ENCODE results near the gene MPIG6B. TPM values are rescaled to one million over a fixed set of nuclear protein-coding genes. Genes with fewer than 3 reads are reported as not detected.

MPIG6B gene
- total RNA-seq, 6 donors from 2014 or later: 0.30 to 4.1 (median 1.2) TPM; not detected in 1

DNA sequence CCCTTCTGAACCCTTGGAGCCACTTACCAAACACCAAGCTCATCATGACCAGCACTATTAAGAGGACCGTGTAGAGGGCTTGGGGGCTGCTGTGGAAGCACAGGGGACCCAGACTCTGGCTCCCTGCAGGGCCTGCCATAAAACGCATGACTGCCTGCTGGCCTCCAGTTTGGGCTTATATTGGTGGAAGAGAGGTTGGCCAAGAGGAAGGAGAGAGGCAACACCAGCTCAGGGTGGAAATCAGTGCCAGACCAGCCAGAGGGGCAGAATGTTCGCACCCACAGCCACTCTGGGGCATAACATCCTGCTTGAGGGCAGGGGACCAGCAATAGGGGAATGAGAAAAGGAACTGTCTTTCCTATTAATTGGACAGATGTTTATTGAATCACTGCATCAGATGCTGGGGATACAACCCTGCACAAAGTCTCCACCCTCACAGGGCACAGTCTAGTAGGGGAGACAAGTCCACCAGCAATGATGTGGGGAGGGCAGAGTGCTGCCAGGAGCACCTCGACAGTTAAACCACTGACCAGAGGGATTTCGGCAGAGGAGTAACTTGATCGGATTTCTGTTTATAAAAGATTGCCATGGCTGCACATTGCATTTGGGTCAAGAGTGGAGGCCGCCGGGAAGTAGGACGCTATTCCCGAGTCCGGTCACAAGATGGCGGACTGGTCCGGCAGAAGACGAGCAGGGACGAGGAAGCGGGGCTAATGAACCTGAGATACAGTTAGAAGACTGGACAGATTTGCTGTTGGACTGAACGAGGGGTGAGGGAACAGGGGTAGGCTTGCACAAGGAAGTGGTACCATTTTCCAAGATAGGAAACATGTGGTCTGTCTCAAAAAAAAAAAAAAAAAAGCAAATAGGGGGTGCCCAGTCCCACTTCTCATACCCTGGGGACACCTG is 42.7 kb upstream of the MPIG6B start, which contains the start of gene LY6G5C:
TSS of gene LY6G5C (minus strand) at position 842 of the 909 bp plus-strand sequence. CDS start at position 148, 694 bp downstream.
- ATAC-seq (ENCODE audit: low FRiP score in 2 of 2) (peak; percentile 88 to 94), DNase-seq (peak in 1 of 2 donors; percentile 93)
- TF ChIP-seq POLR2AphosphoS5 (IDR thresholded peaks at IDR 0.05) (peak; percentile 34 to 50), POLR2A (IDR thresholded peaks at IDR 0.05) (no peak), EP300 (IDR thresholded peaks at IDR 0.05) (no peak)
- TF ChIP-seq, protein P1, sequence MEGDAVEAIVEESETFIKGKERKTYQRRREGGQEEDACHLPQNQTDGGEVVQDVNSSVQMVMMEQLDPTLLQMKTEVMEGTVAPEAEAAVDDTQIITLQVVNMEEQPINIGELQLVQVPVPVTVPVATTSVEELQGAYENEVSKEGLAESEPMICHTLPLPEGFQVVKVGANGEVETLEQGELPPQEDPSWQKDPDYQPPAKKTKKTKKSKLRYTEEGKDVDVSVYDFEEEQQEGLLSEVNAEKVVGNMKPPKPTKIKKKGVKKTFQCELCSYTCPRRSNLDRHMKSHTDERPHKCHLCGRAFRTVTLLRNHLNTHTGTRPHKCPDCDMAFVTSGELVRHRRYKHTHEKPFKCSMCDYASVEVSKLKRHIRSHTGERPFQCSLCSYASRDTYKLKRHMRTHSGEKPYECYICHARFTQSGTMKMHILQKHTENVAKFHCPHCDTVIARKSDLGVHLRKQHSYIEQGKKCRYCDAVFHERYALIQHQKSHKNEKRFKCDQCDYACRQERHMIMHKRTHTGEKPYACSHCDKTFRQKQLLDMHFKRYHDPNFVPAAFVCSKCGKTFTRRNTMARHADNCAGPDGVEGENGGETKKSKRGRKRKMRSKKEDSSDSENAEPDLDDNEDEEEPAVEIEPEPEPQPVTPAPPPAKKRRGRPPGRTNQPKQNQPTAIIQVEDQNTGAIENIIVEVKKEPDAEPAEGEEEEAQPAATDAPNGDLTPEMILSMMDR (IDR thresholded peaks at IDR 0.05): peak; percentile 58 to 88 (median 70)
- peaks cover 0 to 11% (median 0%) of the 10 kb centered on the region in 4 donors for H3K36me3 ChIP-seq
- H3K27me3 ChIP-seq: no peaks in the 10 kb centered on the region
- H3K27ac ChIP-seq: peak within 1 kb of the TSS; percentile 50 to 88 (median 68)
- 12 to 13% methylated on average over 17 of the region's 17 CpGs for WGBS, 2 donors
- H3K4me1 ChIP-seq: peaks cover 12 to 17% (median 14%) of the 10 kb centered on the region in 4 donors
- H3K4me3 ChIP-seq: peak within 1 kb of the TSS; percentile 41 to 60 (median 54)
- H3K9me3 ChIP-seq: no peaks in the 10 kb centered on the region

DNA sequence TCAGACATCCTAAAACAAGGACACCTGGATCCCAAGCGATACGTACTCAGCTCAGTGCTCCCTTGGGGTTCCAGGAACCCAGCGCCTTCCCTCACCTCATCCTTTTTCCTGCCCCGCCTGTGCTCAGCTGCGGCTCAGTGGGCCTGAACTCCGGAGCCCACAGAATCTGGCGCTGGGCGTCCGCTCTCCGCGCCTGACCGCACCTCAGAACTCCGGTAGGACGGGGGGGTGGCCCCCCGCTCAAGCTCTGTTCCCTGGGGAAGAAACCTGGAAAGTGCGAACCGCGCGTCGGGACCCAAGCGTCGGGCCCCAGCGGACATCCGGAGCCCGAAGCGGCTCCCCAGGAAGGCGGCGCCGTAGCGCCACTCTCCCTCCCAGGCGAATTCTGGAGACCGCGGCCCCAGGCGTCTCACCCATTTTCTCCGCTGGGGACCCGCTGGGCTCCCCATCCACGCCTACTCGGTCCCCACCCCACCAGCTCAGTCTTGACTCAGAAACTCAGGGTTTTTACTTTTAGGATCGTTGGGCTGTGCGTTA is 42.0 kb upstream of the MPIG6B start:
- peak; percentile 32 to 71 for ATAC-seq (ENCODE audit: low FRiP score in 2 of 2)
- no peaks in the 10 kb centered on the region for H3K9me3 ChIP-seq
- no peaks in the 10 kb centered on the region for H3K27me3 ChIP-seq
- peaks cover 12 to 17% (median 14%) of the 10 kb centered on the region in 4 donors for H3K4me1 ChIP-seq
- peak overlapping the region; percentile 50 to 88 (median 68) for H3K27ac ChIP-seq
- 2% methylated on average over 12 to 26 of the region's 40 CpGs for WGBS, 2 donors
- DNase-seq: peak; percentile 54 to 88
- H3K36me3 ChIP-seq: peaks cover 0 to 17% (median under 1%) of the 10 kb centered on the region in 4 donors
- peak overlapping the region; percentile 41 to 60 (median 54) for H3K4me3 ChIP-seq
- TF ChIP-seq EP300 (IDR thresholded peaks at IDR 0.05) (no peak), POLR2AphosphoS5 (IDR thresholded peaks at IDR 0.05) (no peak), POLR2A (IDR thresholded peaks at IDR 0.05) (peak in 1 of 4 donors; percentile 31)
- TF ChIP-seq, protein P1 (IDR thresholded peaks at IDR 0.05): peak in 3 of 6 experiments; percentile 33 to 48 (median 35)

DNA sequence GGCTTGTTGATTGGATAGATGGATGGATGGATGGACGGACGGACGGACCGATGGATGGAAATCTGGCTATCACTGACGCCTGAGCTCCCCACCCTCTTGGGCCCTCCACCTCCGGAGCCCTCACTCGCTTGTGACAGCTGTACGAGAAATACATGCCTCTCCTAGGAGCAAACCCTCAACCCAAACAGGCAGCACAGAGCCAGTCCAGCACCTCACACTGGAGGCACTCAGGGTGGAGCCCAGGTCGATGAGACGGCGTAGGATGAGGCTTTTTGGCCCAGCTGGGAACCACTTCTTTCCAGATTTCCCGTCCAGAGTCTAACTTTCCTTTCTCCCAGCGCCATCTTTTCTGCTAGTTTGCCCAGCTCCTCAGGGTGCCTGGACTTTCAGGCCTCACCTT is 39.6 kb upstream of the MPIG6B start:
- Histone ChIP-seq H3K4me1 (peaks cover 12 to 17% (median 14%) of the 10 kb centered on the region in 4 donors), H3K27ac (peak overlapping the region in 1 of 4 donors; percentile 63), H3K36me3 (peaks cover 0 to 41% (median 25%) of the 10 kb centered on the region in 4 donors), H3K9me3 (no peaks in the 10 kb centered on the region), H3K27me3 (no peaks in the 10 kb centered on the region), H3K4me3 (peak overlapping the region in 2 of 4 donors; percentile 39 to 48)
- WGBS, 2 donors: 78 to 84% methylated on average over 13 of the region's 13 CpGs
- ATAC-seq (ENCODE audit: low FRiP score in 2 of 2): no peak
- TF ChIP-seq POLR2AphosphoS5 (IDR thresholded peaks at IDR 0.05) (no peak), EP300 (IDR thresholded peaks at IDR 0.05) (no peak), POLR2A (IDR thresholded peaks at IDR 0.05) (no peak)
- TF ChIP-seq, protein P1 (IDR thresholded peaks at IDR 0.05): no peak
- no peak for DNase-seq

DNA sequence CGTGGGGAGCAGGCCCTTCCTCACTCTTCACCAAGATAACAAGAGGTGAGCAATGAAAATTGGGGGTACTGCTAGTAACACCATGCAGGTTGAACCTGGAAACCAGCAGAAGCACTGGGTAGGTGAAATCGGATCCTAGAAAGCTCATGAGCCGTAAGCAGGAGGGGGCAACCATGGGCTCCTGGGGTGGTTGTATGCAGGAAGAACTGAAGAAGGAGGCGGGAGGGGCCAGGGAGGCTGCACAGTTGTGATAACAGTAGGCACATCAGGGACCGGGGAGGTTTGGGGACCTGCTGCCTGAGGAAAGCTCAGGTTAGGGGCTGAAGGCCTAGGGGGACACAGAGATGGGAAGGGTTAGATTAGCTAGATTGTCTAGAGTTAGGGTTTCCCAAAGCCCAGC is 36.7 kb upstream of the MPIG6B start:
- H3K27ac ChIP-seq: no peak overlapping the region
- no peak overlapping the region for H3K4me3 ChIP-seq
- no peaks in the 10 kb centered on the region for H3K9me3 ChIP-seq
- peaks cover 7 to 70% (median 52%) of the 10 kb centered on the region in 4 donors for H3K36me3 ChIP-seq
- ATAC-seq (ENCODE audit: low FRiP score in 2 of 2): no peak
- DNase-seq: no peak
- TF ChIP-seq EP300 (IDR thresholded peaks at IDR 0.05) (no peak), POLR2AphosphoS5 (IDR thresholded peaks at IDR 0.05) (no peak), POLR2A (IDR thresholded peaks at IDR 0.05) (no peak)
- TF ChIP-seq, protein P1 (IDR thresholded peaks at IDR 0.05): no peak
- peaks cover 2 to 5% (median 3%) of the 10 kb centered on the region in 4 donors for H3K4me1 ChIP-seq
- 88 to 91% methylated on average over 5 of the region's 5 CpGs for WGBS, 2 donors
- H3K27me3 ChIP-seq: no peaks in the 10 kb centered on the region

All from upper lobe of left lung (tissue), 6 donors.